Rectal smooth muscle tissue (tissue), 1 donor: ENCODE data around the gene LMNTD2.

Experiments
- H3K27ac ChIP-seq: one replicate; pipeline ENCODE4 v1.7.0; 2013; ENCODE audit warnings: low read depth, low read length, inconsistent platforms
- H3K27me3 ChIP-seq: one replicate; pipeline ENCODE4 v1.7.0; 2013; ENCODE audit warnings: low read length; ENCODE audit not compliant: control insufficient read depth, insufficient read depth
- H3K36me3 ChIP-seq: one replicate; pipeline ENCODE4 v1.7.0; 2013; ENCODE audit warnings: low read length; ENCODE audit not compliant: control insufficient read depth, insufficient read depth
- H3K4me1 ChIP-seq: one replicate; pipeline ENCODE4 v1.7.0; 2013; ENCODE audit warnings: low read length; ENCODE audit not compliant: control insufficient read depth, insufficient read depth
- H3K4me3 ChIP-seq: one replicate; pipeline ENCODE4 v1.7.0; 2013; ENCODE audit warnings: low read length
- H3K9ac ChIP-seq: one replicate; pipeline ENCODE4 v1.7.0; 2013; ENCODE audit warnings: low read length

Gene LMNTD2

GRCh38 chr11:515131-515530 is 45.4 kb downstream of the LMNTD2 start:
- no peak overlapping the region for H3K27ac ChIP-seq
- no peak overlapping the region for H3K4me3 ChIP-seq
- H3K4me1 ChIP-seq = no peaks in the 10 kb centered on the region
- no peak overlapping the region for H3K9ac ChIP-seq
- no peaks in the 10 kb centered on the region for H3K36me3 ChIP-seq
- H3K27me3 ChIP-seq = no peaks in the 10 kb centered on the region

GRCh38 chr11:514606-515005 is 45.9 kb downstream of the LMNTD2 start:
- Histone ChIP-seq H3K4me1 (no peaks in the 10 kb centered on the region), H3K27me3 (no peaks in the 10 kb centered on the region), H3K27ac (no peak overlapping the region), H3K9ac (no peak overlapping the region), H3K36me3 (peaks cover 5% of the 10 kb centered on the region), H3K4me3 (no peak overlapping the region)

GRCh38 chr11:512761-513595 is 47.6 kb downstream of the LMNTD2 start:
- Histone ChIP-seq H3K27me3 (no peaks in the 10 kb centered on the region), H3K9ac (no peak overlapping the region), H3K4me3 (no peak overlapping the region), H3K36me3 (peaks cover 8% of the 10 kb centered on the region), H3K27ac (no peak overlapping the region), H3K4me1 (peaks cover under 1% of the 10 kb centered on the region)

GRCh38 chr11:508956-509355 is 51.6 kb downstream of the LMNTD2 start:
- peaks cover 14% of the 10 kb centered on the region for H3K4me1 ChIP-seq
- H3K27me3 ChIP-seq = no peaks in the 10 kb centered on the region
- peaks cover 8% of the 10 kb centered on the region for H3K36me3 ChIP-seq
- H3K4me3 ChIP-seq = no peak overlapping the region
- H3K9ac ChIP-seq = no peak overlapping the region
- no peak overlapping the region for H3K27ac ChIP-seq

GRCh38 chr11:507727-508515 is 52.6 kb downstream of the LMNTD2 start:
- Histone ChIP-seq H3K9ac (peak overlapping the region; percentile 30), H3K27me3 (no peaks in the 10 kb centered on the region), H3K4me3 (peak overlapping the region; percentile 23), H3K27ac (peak overlapping the region; percentile 100), H3K4me1 (peaks cover 16% of the 10 kb centered on the region), H3K36me3 (peaks cover 8% of the 10 kb centered on the region)

- Histone ChIP-seq H3K9ac (peak within 1 kb of the TSS; percentile 97), H3K36me3 (peaks cover 8% of the 10 kb centered on the region), H3K4me3 (peak within 1 kb of the TSS; percentile 97), H3K27ac (peak within 1 kb of the TSS; percentile 100), H3K27me3 (no peaks in the 10 kb centered on the region), H3K4me1 (peaks cover 16% of the 10 kb centered on the region)
Measured at GRCh38 chr11:506995-507726, 53.4 kb downstream of the LMNTD2 start, which contains the start of gene RNH1. Gene RNH1, minus strand, starts transcription at chr11:507242. Its CDS starts 5,080 bp downstream, at chr11:502162.

GRCh38 chr11:506238-506994 is 54.1 kb downstream of the LMNTD2 start:
- Histone ChIP-seq H3K9ac (peak overlapping the region; percentile 97), H3K4me1 (peaks cover 16% of the 10 kb centered on the region), H3K27ac (peak overlapping the region; percentile 100), H3K27me3 (no peaks in the 10 kb centered on the region), H3K36me3 (peaks cover 8% of the 10 kb centered on the region), H3K4me3 (peak overlapping the region; percentile 97)

- peak overlapping the region; percentile 52 for H3K27ac ChIP-seq
- no peak overlapping the region for H3K9ac ChIP-seq
- H3K4me1 ChIP-seq = peaks cover 16% of the 10 kb centered on the region
- H3K36me3 ChIP-seq = peaks cover 16% of the 10 kb centered on the region
- no peak overlapping the region for H3K4me3 ChIP-seq
- no peaks in the 10 kb centered on the region for H3K27me3 ChIP-seq
Measured at GRCh38 chr11:504994-505344, 55.6 kb downstream of the LMNTD2 start.
